H1 (cell line): ENCODE measurements around the gene NRXN3. TPM values are rescaled to one million over a fixed set of nuclear protein-coding genes. Genes with fewer than 3 reads are reported as not detected.

Source experiments
- CTCF ChIA-PET: fragments of 300-600 bp; sonication (Branson Sonifier 250); formaldehyde crosslinking; loops from one replicate; lab custom pipeline; 2021; ENCODE audit not compliant: partially characterized antibody; lab: Charles Lee
- POLR2A ChIA-PET: fragments of 300-600 bp; sonication (Branson Sonifier 250); formaldehyde crosslinking; loops from one replicate; lab custom pipeline; 2021; ENCODE audit warnings: inconsistent platforms; ENCODE audit not compliant: partially characterized antibody; lab: Charles Lee
- DNase-seq, 2 experiments: peaks; one replicate each; pipeline versions ENCODE4 v3.0.0 to v3.0.0-alpha.2; 2010 to 2022; ENCODE audit warnings: low spot score in 2 of 2, low read depth in 1 of 2, mixed read lengths in 1 of 2
- FAIRE-seq: peaks from 2 replicates; lab custom pipeline; 2011; peaks lifted over from hg19 to GRCh38; lab: Jason Lieb, UNC
- H2AFZ ChIP-seq: 2 replicates; pipeline ENCODE4 v1.8.1; 2012; ENCODE audit warnings: low read length, inconsistent platforms
- H2AK5ac ChIP-seq: 2 replicates; pipeline ENCODE4 v1.6.1; 2013; ENCODE audit warnings: low read depth, low read length
- H2BK120ac ChIP-seq: replicated peaks from 2 replicates; pipeline ENCODE3; 2013; ENCODE audit warnings: low read depth, low read length, inconsistent platforms
- H2BK12ac ChIP-seq: 2 replicates; pipeline ENCODE4 v1.6.1; 2013; ENCODE audit warnings: low read depth, low read length
- H2BK15ac ChIP-seq: 2 replicates; pipeline ENCODE4 v1.6.1; 2013; ENCODE audit warnings: low read length
- H2BK20ac ChIP-seq: 2 replicates; pipeline ENCODE4 v1.6.1; 2013; ENCODE audit warnings: low read length
- H2BK5ac ChIP-seq: 2 replicates; pipeline ENCODE4 v1.6.1; 2013; ENCODE audit warnings: low read depth, low read length
- H3K14ac ChIP-seq: 2 replicates; pipeline ENCODE4 v1.6.1; 2013; ENCODE audit warnings: inconsistent platforms; ENCODE audit not compliant: insufficient read length
- H3K18ac ChIP-seq: 2 replicates; pipeline ENCODE4 v1.6.1; 2013; ENCODE audit warnings: low read length; ENCODE audit errors: extremely low read depth
- H3K23ac ChIP-seq: 2 replicates; pipeline ENCODE4 v1.6.1; 2013; ENCODE audit warnings: inconsistent platforms; ENCODE audit not compliant: insufficient read length
- H3K23me2 ChIP-seq: 2 replicates; pipeline ENCODE4 v1.6.1; 2013; ENCODE audit warnings: low read depth, low read length
- H3K27ac ChIP-seq: 2 replicates; pipeline ENCODE4 v1.6.1; 2011; ENCODE audit warnings: low read depth, low read length, inconsistent platforms
- H3K27me3 ChIP-seq, 4 experiments: replicated peaks in 1 of 4; 1 replicate in 1 of 4; 2 replicates in 3 of 4; pipeline versions ENCODE4 v1.6.1 to v1.8.1; 2011 to 2013; ENCODE audit warnings: low read length in 3 of 4, mild to moderate bottlenecking in 3 of 4, inconsistent platforms in 2 of 4, mixed read lengths in 2 of 4, moderate library complexity in 1 of 4; ENCODE audit not compliant: control insufficient read depth in 3 of 4, insufficient read depth in 3 of 4; ENCODE audit errors: extremely low read depth in 1 of 4
- H3K36me3 ChIP-seq, 4 experiments: 2 replicates each; pipeline versions ENCODE4 v1.6.1 to v1.8.1; 2011 to 2013; ENCODE audit warnings: mild to moderate bottlenecking in 4 of 4, low read length in 3 of 4, moderate library complexity in 2 of 4, control low read depth in 1 of 4, inconsistent platforms in 1 of 4; ENCODE audit not compliant: insufficient read depth in 4 of 4, control insufficient read depth in 2 of 4
- H3K4ac ChIP-seq: replicated peaks from 2 replicates; pipeline ENCODE3; 2013; ENCODE audit warnings: low read length, low read depth, mixed read lengths, inconsistent platforms; ENCODE audit not compliant: insufficient read length
- H3K4me1 ChIP-seq, 4 experiments: replicated peaks in 1 of 4; 1 replicate in 1 of 4; 2 replicates in 3 of 4; pipeline versions ENCODE4 v1.6.1 to v1.8.1; 2011 to 2013; ENCODE audit warnings: low read length in 3 of 4, inconsistent platforms in 2 of 4, mixed read lengths in 1 of 4; ENCODE audit not compliant: insufficient read depth in 4 of 4, control insufficient read depth in 3 of 4
- H3K4me2 ChIP-seq, 2 experiments: 2 replicates each; pipeline versions ENCODE4 v1.6.1 to v1.8.1; 2011 to 2013; ENCODE audit warnings: low read depth in 2 of 2, low read length in 2 of 2, control low read depth in 1 of 2, inconsistent platforms in 1 of 2, mild to moderate bottlenecking in 1 of 2; ENCODE audit not compliant: insufficient read depth in 1 of 2
- H3K4me3 ChIP-seq, 4 experiments: fragments of 200-600, 300-600 bp in 1 of 4; sonication (generic), shearing (Covaris generic), sonication (Bioruptor Twin) in 1 of 4; 2 replicates each; pipeline versions ENCODE4 v1.5.1 to v1.8.1; 2011 to 2016; ENCODE audit warnings: low read length in 4 of 4, low read depth in 3 of 4, control low read depth in 2 of 4, inconsistent platforms in 2 of 4, mild to moderate bottlenecking in 2 of 4, mixed read lengths in 1 of 4, moderate library complexity in 1 of 4; ENCODE audit not compliant: insufficient read depth in 2 of 4; ENCODE audit errors: extremely low read depth in 1 of 4
- H3K56ac ChIP-seq: replicated peaks from 2 replicates; pipeline ENCODE3; 2013; ENCODE audit warnings: low read depth, mild to moderate bottlenecking, mixed read lengths, low read length, inconsistent platforms; ENCODE audit not compliant: insufficient read length
- H3K79me1 ChIP-seq: 2 replicates; pipeline ENCODE4 v1.6.1; 2013; ENCODE audit warnings: low read depth, low read length, control low read depth
- H3K79me2 ChIP-seq, 2 experiments: 2 replicates each; pipeline versions ENCODE4 v1.6.1 to v1.8.1; 2012 to 2013; ENCODE audit warnings: low read length in 2 of 2, mild to moderate bottlenecking in 2 of 2, inconsistent platforms in 1 of 2; ENCODE audit not compliant: insufficient read depth in 2 of 2, control insufficient read depth in 1 of 2
- H3K9ac ChIP-seq, 4 experiments: replicated peaks in 1 of 4; 1 replicate in 1 of 4; 2 replicates in 3 of 4; pipeline versions ENCODE4 v1.6.1 to v1.8.1; 2011 to 2013; ENCODE audit warnings: low read depth in 3 of 4, low read length in 3 of 4, control low read depth in 2 of 4, mild to moderate bottlenecking in 2 of 4, moderate library complexity in 2 of 4, inconsistent platforms in 1 of 4; ENCODE audit errors: extremely low read depth in 1 of 4
- H3K9me3 ChIP-seq, 2 experiments: 2 replicates each; pipeline versions ENCODE4 v1.6.1 to v1.8.1; 2012 to 2013; ENCODE audit warnings: mild to moderate bottlenecking in 2 of 2, moderate library complexity in 2 of 2, control low read depth in 1 of 2, inconsistent platforms in 1 of 2, low read depth in 1 of 2, low read length in 1 of 2, mixed read lengths in 1 of 2; ENCODE audit not compliant: insufficient read depth in 2 of 2
- H4K20me1 ChIP-seq, 2 experiments: replicated peaks in 1 of 2; 2 replicates each; pipeline versions ENCODE3 to v1.8.1; 2011 to 2013; ENCODE audit warnings: inconsistent platforms in 2 of 2, low read length in 2 of 2, mild to moderate bottlenecking in 1 of 2; ENCODE audit not compliant: insufficient read depth in 2 of 2, control insufficient read depth in 1 of 2
- H4K5ac ChIP-seq: 2 replicates; pipeline ENCODE4 v1.6.1; 2013; ENCODE audit warnings: low read length, low read depth, mixed read lengths, inconsistent platforms; ENCODE audit not compliant: insufficient read length
- H4K8ac ChIP-seq: 2 replicates; pipeline ENCODE4 v1.8.0; 2013; ENCODE audit warnings: mild to moderate bottlenecking, moderate library complexity, low read length, inconsistent platforms; ENCODE audit not compliant: insufficient read depth; ENCODE audit errors: extremely low read depth
- H4K91ac ChIP-seq: replicated peaks from 2 replicates; pipeline ENCODE3; 2013; ENCODE audit warnings: low read length, mixed read lengths, inconsistent platforms; ENCODE audit not compliant: insufficient read length
- HDAC6 ChIP-seq: IDR thresholded peaks from one replicate; pipeline ENCODE4 v1.7.1; 2012; ENCODE audit warnings: low read depth, mild to moderate bottlenecking, inconsistent platforms, low read length, moderate library complexity
- WGBS, 2 experiments: shearing (Covaris generic) in 1 of 2; methylation state at CpG; one replicate each; pipeline versions ENCODE4 v1.1.6 to v1.1.7; 2013 to 2015; ENCODE audit warnings: low lambda C conversion rate in 2 of 2, mixed read lengths in 2 of 2, inconsistent platforms in 1 of 2, low coverage in 1 of 2, missing lambda C conversion rate in 1 of 2; ENCODE audit not compliant: insufficient replicate concordance in 2 of 2, insufficient coverage in 1 of 2, insufficient read length in 1 of 2; ENCODE audit errors: extremely low coverage in 1 of 2, missing lambda C conversion rate in 1 of 2; 5-methylcytosine and 5-hydroxymethylcytosine counted together
- polyA plus RNA-seq, 7 experiments: library from polyadenylated mRNA; depleted of rRNA in 3 of 7; stranded (reverse) in 5 of 7; unstranded in 2 of 7; fragments of >200 nt in 5 of 7; fragments of 200-250 nt in 2 of 7; gene quantifications; 1 replicate in 5 of 7; 2 replicates in 1 of 7; 4 replicates in 1 of 7; pipeline versions ENCODE4 v1.2.1 to v1.2.3, GENCODE V29; 2011 to 2013; ENCODE audit warnings: missing spikeins in 2 of 7, mixed read lengths in 2 of 7
- total RNA-seq: library from RNA; stranded (reverse); fragmentation: NEBNext Ultra II Directional; extraction: Animal tissue kit (Norgen Biotek cat#: 25700); gene quantifications from 2 replicates; pipeline ENCODE4 v1.2.1, GENCODE V29; 2021

NRXN3 gene
- total and polyA plus RNA-seq, 2 of the 8 experiments (the other 6 are each of a cell fraction or from before 2014, with no cell fraction given) = 2.6 to 4.1 TPM

DNA sequence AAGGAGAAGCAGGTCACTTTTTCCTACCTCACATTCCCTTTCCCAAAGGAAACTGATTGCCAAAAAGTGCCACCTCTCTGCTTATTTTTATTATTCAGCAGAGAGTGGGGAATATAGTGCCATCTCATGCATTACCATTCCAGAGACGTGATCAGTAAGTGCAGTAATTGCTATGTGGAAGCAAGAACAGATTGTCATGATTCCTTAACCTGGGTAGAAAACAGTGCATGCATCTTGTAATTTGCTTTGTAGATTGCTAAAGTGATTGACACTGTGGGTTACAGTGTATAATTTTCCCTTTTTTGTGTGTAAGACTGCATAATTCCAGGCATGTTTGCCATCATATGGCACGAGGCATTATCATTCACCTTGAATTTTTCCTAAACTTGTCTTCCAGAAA is 1708.6 kb downstream of the NRXN3 start:
- no peaks in the 10 kb centered on the region for H3K79me1 ChIP-seq
- H3K27me3 ChIP-seq = no peaks in the 10 kb centered on the region
- no peaks in the 10 kb centered on the region for H3K4me1 ChIP-seq
- H3K79me2 ChIP-seq = no peaks in the 10 kb centered on the region
- no peak overlapping the region for H3K18ac ChIP-seq
- no peak overlapping the region for H2BK120ac ChIP-seq
- H3K9ac ChIP-seq = no peak overlapping the region
- POLR2A ChIA-PET = interaction anchor here (0.6 kb wide), 1 partner anchor 1504 kb away, joined by 3 read pairs; no protein-coding TSS in a partner anchor
- H4K20me1 ChIP-seq = no peaks in the 10 kb centered on the region
- no peak for FAIRE-seq
- H4K5ac ChIP-seq = no peak overlapping the region
- H3K23me2 ChIP-seq = no peaks in the 10 kb centered on the region
- WGBS, 2 experiments = 89% methylated on average over 2 of the region's 2 CpGs; no CpG with 5 or more reads in 1 of the 2 experiments
- H3K56ac ChIP-seq = no peak overlapping the region
- H3K4me3 ChIP-seq = no peak overlapping the region
- H3K4me2 ChIP-seq = no peak overlapping the region
- CTCF ChIA-PET = interaction anchor here (1.1 kb wide), 1 partner anchor 33 kb away, joined by 3 read pairs; no protein-coding TSS in a partner anchor
- H2AK5ac ChIP-seq = no peak overlapping the region
- no peaks in the 10 kb centered on the region for H3K36me3 ChIP-seq
- no peaks in the 10 kb centered on the region for H3K9me3 ChIP-seq
- no peak overlapping the region for H2BK20ac ChIP-seq
- no peak overlapping the region for H2BK15ac ChIP-seq
- H3K14ac ChIP-seq = no peak overlapping the region
- H3K27ac ChIP-seq = no peak overlapping the region
- H3K4ac ChIP-seq = no peak overlapping the region
- H2BK5ac ChIP-seq = no peak overlapping the region
- no peak overlapping the region for H4K91ac ChIP-seq
- no peak overlapping the region for H3K23ac ChIP-seq
- no peak overlapping the region for H2BK12ac ChIP-seq
- no peak overlapping the region for H2AFZ ChIP-seq
- no peak overlapping the region for H4K8ac ChIP-seq
- DNase-seq = no peak
- TF ChIP-seq HDAC6 = no peak
